HG03439 (cell line): ENCODE results near the gene RAB11A.

Experiments used
- ATAC-seq: cut with Tn5 transposase; IDR thresholded peaks from one replicate; pipeline ENCODE4 v1.9.1; 2021; ENCODE audit warnings: mild to moderate bottlenecking, moderate library complexity; ENCODE audit not compliant: unreplicated experiment

Gene RAB11A

GRCh38 chr15:65869126-65869953 lies at the start of gene RAB11A:
Gene RAB11A (plus strand): TSS chr15:65869491. CDS start chr15:65869586, 95 bp downstream.
- peak; percentile 89 for ATAC-seq

- ATAC-seq: no peak
Observed at GRCh38 chr15:65819563-65819960, 49.7 kb upstream of the RAB11A start.

GRCh38 chr15:65821070-65821469 lies 48.2 kb upstream of the RAB11A start:
- ATAC-seq: no peak

- no peak for ATAC-seq
Observed at GRCh38 chr15:65822316-65822715, 47.0 kb upstream of the RAB11A start.

GRCh38 chr15:65824031-65824743 lies 45.1 kb upstream of the RAB11A start:
- ATAC-seq: no peak

- no peak for ATAC-seq
Observed at GRCh38 chr15:65824941-65825544, 44.2 kb upstream of the RAB11A start.

GRCh38 chr15:65827065-65827464 lies 42.2 kb upstream of the RAB11A start:
- no peak for ATAC-seq

- ATAC-seq: no peak
Observed at GRCh38 chr15:65828585-65828984, 40.7 kb upstream of the RAB11A start.

GRCh38 chr15:65829130-65829764 lies 40.0 kb upstream of the RAB11A start:
- no peak for ATAC-seq

- ATAC-seq: no peak
Observed at GRCh38 chr15:65832549-65833364, 36.5 kb upstream of the RAB11A start.

- ATAC-seq: no peak
Observed at GRCh38 chr15:65833501-65834205, 35.6 kb upstream of the RAB11A start.

GRCh38 chr15:65834603-65835282 lies 34.5 kb upstream of the RAB11A start:
- no peak for ATAC-seq

GRCh38 chr15:65835447-65835846 lies 33.8 kb upstream of the RAB11A start:
- ATAC-seq: no peak

GRCh38 chr15:65836665-65837064 lies 32.6 kb upstream of the RAB11A start:
- no peak for ATAC-seq

- ATAC-seq: no peak
Observed at GRCh38 chr15:65837301-65838294, 31.7 kb upstream of the RAB11A start.

- no peak for ATAC-seq
Observed at GRCh38 chr15:65839354-65839901, 29.9 kb upstream of the RAB11A start.

- no peak for ATAC-seq
Observed at GRCh38 chr15:65839985-65840384, 29.3 kb upstream of the RAB11A start.
